Measurements from ENCODE around the gene CTBP1.

Gene CTBP1

GRCh38 chr4:1234309-1234695, 14.6 kb downstream of the CTBP1 start:
- TF ChIP-seq MAX (IDR thresholded peaks at IDR 0.05; ENCODE audit: low read depth, low read length), result no peak
- TF ChIP-seq MYC (IDR thresholded peaks at IDR 0.05; ENCODE audit: low read depth, low read length), result no peak
- no peak for TF ChIP-seq POLR2A (IDR thresholded peaks at IDR 0.05; ENCODE audit: extremely low read depth, insufficient read length)
- DNase-seq (ENCODE audit: low read depth), result no peak
- H3K4me3 ChIP-seq (ENCODE audit: low read depth, low read length), result no peak overlapping the region

GRCh38 chr4:1233641-1234308, 15.2 kb downstream of the CTBP1 start:
- no peak overlapping the region for H3K4me3 ChIP-seq (ENCODE audit: low read depth, low read length)
- no peak for DNase-seq (ENCODE audit: low read depth)
- TF ChIP-seq POLR2A (IDR thresholded peaks at IDR 0.05; ENCODE audit: extremely low read depth, insufficient read length), result no peak
- TF ChIP-seq CTCF (IDR thresholded peaks at IDR 0.05; ENCODE audit: low read depth, low read length), result no peak
- TF ChIP-seq MYC (IDR thresholded peaks at IDR 0.05; ENCODE audit: low read depth, low read length), result no peak
- TF ChIP-seq MAX (IDR thresholded peaks at IDR 0.05; ENCODE audit: low read depth, low read length), result no peak

GRCh38 chr4:1232661-1233621, 16.0 kb downstream of the CTBP1 start:
- TF ChIP-seq CTCF (IDR thresholded peaks at IDR 0.05; ENCODE audit: low read depth, low read length) (no peak), MYC (IDR thresholded peaks at IDR 0.05; ENCODE audit: low read depth, low read length) (no peak), POLR2A (IDR thresholded peaks at IDR 0.05; ENCODE audit: extremely low read depth, insufficient read length) (no peak), MAX (IDR thresholded peaks at IDR 0.05; ENCODE audit: low read depth, low read length) (no peak)
- no peak for DNase-seq (ENCODE audit: low read depth)
- H3K4me3 ChIP-seq (ENCODE audit: low read depth, low read length), result no peak overlapping the region

GRCh38 chr4:1231637-1232360, 17.1 kb downstream of the CTBP1 start:
- H3K4me3 ChIP-seq (ENCODE audit: low read depth, low read length), result no peak overlapping the region
- DNase-seq (ENCODE audit: low read depth), result no peak
- no peak for TF ChIP-seq MYC (IDR thresholded peaks at IDR 0.05; ENCODE audit: low read depth, low read length)
- TF ChIP-seq POLR2A (IDR thresholded peaks at IDR 0.05; ENCODE audit: extremely low read depth, insufficient read length), result no peak

GRCh38 chr4:1230971-1231636, 17.8 kb downstream of the CTBP1 start:
- no peak overlapping the region for H3K4me3 ChIP-seq (ENCODE audit: low read depth, low read length)
- DNase-seq (ENCODE audit: low read depth), result no peak
- no peak for TF ChIP-seq MYC (IDR thresholded peaks at IDR 0.05; ENCODE audit: low read depth, low read length)
- no peak for TF ChIP-seq MAX (IDR thresholded peaks at IDR 0.05; ENCODE audit: low read depth, low read length)
- no peak for TF ChIP-seq POLR2A (IDR thresholded peaks at IDR 0.05; ENCODE audit: extremely low read depth, insufficient read length)
- TF ChIP-seq CTCF (IDR thresholded peaks at IDR 0.05; ENCODE audit: low read depth, low read length), result no peak

- TF ChIP-seq CTCF (IDR thresholded peaks at IDR 0.05; ENCODE audit: low read depth, low read length), result no peak
- TF ChIP-seq POLR2A (IDR thresholded peaks at IDR 0.05; ENCODE audit: extremely low read depth, insufficient read length), result no peak
- H3K4me3 ChIP-seq (ENCODE audit: low read depth, low read length), result no peak overlapping the region
- no peak for DNase-seq (ENCODE audit: low read depth)
Measured at GRCh38 chr4:1230316-1230715, 18.6 kb downstream of the CTBP1 start.

All from NB4 (cell line).